Measurements from ENCODE around the gene TMEM121B.

DNA sequence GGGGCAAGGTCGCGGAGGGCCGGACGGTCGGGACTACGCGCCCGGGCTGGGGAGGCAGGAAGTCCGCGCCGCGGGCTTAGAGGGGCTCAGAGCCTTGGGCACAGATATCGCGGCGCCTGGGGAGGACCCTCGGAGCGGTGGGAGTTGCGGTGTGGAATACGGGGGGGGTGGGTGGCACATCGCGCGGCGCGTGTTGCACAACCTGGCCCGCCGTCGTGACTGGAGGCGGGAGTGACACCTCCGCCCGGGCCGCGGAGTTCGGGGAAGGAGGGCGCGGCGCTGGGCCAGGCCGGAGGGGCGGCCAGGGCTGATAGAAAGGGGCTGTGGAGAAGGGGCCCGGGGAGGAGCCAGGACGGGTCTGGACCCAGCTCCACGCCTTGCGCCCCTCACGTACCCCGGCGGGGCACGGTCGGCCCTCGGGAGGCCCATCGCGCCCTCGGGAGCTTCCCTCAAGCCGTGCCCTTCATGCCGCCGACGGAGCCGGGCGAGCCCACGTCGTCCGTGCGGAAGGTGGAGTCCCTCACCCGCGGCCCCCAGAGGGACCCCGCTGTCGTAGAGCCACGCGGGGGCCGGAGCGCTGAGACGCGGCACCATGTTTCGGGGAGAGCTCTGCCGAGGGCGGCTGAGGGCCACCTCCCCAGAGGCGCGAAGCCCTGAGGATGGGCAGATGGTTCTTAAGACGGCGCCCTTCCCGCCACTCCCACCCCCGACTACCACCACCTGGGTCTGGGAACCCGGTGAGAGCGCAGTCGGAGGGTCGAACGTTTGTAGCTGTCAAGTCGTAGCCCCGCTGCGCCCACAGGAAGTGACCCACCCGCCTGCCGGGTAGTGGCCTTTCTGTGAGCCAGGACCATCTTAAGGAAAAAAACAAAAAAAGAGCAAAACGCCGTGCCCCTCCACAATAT lies 35.6 kb downstream of the TMEM121B start:
- TF ChIP-seq NRF1 (IDR thresholded peaks at IDR 0.05; ENCODE audit: low read depth, low read length) (no peak), GATA2 (CRISPR knock-in tag; IDR thresholded peaks at IDR 0.05) (no peak), POLR2AphosphoS5 (IDR thresholded peaks at IDR 0.05; ENCODE audit: low read depth, low read length) (no peak), EP300 (IDR thresholded peaks at IDR 0.05; ENCODE audit: borderline replicate concordance in 1 of 2, low read depth in 1 of 2, low read length in 1 of 2) (no peak)
- TF ChIP-seq, protein P1, sequence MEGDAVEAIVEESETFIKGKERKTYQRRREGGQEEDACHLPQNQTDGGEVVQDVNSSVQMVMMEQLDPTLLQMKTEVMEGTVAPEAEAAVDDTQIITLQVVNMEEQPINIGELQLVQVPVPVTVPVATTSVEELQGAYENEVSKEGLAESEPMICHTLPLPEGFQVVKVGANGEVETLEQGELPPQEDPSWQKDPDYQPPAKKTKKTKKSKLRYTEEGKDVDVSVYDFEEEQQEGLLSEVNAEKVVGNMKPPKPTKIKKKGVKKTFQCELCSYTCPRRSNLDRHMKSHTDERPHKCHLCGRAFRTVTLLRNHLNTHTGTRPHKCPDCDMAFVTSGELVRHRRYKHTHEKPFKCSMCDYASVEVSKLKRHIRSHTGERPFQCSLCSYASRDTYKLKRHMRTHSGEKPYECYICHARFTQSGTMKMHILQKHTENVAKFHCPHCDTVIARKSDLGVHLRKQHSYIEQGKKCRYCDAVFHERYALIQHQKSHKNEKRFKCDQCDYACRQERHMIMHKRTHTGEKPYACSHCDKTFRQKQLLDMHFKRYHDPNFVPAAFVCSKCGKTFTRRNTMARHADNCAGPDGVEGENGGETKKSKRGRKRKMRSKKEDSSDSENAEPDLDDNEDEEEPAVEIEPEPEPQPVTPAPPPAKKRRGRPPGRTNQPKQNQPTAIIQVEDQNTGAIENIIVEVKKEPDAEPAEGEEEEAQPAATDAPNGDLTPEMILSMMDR (IDR thresholded peaks at IDR 0.05): no peak
- TF ChIP-seq, protein P2, sequence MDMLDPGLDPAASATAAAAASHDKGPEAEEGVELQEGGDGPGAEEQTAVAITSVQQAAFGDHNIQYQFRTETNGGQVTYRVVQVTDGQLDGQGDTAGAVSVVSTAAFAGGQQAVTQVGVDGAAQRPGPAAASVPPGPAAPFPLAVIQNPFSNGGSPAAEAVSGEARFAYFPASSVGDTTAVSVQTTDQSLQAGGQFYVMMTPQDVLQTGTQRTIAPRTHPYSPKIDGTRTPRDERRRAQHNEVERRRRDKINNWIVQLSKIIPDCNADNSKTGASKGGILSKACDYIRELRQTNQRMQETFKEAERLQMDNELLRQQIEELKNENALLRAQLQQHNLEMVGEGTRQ (IDR thresholded peaks at IDR 0.05; ENCODE audit: borderline replicate concordance, low read depth, low read length): no peak
- TF ChIP-seq, protein P3, sequence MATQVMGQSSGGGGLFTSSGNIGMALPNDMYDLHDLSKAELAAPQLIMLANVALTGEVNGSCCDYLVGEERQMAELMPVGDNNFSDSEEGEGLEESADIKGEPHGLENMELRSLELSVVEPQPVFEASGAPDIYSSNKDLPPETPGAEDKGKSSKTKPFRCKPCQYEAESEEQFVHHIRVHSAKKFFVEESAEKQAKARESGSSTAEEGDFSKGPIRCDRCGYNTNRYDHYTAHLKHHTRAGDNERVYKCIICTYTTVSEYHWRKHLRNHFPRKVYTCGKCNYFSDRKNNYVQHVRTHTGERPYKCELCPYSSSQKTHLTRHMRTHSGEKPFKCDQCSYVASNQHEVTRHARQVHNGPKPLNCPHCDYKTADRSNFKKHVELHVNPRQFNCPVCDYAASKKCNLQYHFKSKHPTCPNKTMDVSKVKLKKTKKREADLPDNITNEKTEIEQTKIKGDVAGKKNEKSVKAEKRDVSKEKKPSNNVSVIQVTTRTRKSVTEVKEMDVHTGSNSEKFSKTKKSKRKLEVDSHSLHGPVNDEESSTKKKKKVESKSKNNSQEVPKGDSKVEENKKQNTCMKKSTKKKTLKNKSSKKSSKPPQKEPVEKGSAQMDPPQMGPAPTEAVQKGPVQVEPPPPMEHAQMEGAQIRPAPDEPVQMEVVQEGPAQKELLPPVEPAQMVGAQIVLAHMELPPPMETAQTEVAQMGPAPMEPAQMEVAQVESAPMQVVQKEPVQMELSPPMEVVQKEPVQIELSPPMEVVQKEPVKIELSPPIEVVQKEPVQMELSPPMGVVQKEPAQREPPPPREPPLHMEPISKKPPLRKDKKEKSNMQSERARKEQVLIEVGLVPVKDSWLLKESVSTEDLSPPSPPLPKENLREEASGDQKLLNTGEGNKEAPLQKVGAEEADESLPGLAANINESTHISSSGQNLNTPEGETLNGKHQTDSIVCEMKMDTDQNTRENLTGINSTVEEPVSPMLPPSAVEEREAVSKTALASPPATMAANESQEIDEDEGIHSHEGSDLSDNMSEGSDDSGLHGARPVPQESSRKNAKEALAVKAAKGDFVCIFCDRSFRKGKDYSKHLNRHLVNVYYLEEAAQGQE (IDR thresholded peaks at IDR 0.05; ENCODE audit: low read depth, low read length): no peak
- TF ChIP-seq, protein P4, sequence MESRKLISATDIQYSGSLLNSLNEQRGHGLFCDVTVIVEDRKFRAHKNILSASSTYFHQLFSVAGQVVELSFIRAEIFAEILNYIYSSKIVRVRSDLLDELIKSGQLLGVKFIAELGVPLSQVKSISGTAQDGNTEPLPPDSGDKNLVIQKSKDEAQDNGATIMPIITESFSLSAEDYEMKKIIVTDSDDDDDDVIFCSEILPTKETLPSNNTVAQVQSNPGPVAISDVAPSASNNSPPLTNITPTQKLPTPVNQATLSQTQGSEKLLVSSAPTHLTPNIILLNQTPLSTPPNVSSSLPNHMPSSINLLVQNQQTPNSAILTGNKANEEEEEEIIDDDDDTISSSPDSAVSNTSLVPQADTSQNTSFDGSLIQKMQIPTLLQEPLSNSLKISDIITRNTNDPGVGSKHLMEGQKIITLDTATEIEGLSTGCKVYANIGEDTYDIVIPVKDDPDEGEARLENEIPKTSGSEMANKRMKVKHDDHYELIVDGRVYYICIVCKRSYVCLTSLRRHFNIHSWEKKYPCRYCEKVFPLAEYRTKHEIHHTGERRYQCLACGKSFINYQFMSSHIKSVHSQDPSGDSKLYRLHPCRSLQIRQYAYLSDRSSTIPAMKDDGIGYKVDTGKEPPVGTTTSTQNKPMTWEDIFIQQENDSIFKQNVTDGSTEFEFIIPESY (IDR thresholded peaks at IDR 0.05; ENCODE audit: borderline replicate concordance, low read depth): no peak
